Measurements from ENCODE around the gene RDH13. TPM values are rescaled to one million over a fixed set of nuclear protein-coding genes. Genes with fewer than 3 reads are reported as not detected.

RDH13 gene
- total and polyA plus RNA-seq, 2 of the 8 experiments (the other 6 are each of a cell fraction or from before 2014, with no cell fraction given), result 15.9 to 31.5 TPM

GRCh38 chr19:55088543-55089341, 25.8 kb upstream of the RDH13 start (continued):
- TF ChIP-seq, protein P1, sequence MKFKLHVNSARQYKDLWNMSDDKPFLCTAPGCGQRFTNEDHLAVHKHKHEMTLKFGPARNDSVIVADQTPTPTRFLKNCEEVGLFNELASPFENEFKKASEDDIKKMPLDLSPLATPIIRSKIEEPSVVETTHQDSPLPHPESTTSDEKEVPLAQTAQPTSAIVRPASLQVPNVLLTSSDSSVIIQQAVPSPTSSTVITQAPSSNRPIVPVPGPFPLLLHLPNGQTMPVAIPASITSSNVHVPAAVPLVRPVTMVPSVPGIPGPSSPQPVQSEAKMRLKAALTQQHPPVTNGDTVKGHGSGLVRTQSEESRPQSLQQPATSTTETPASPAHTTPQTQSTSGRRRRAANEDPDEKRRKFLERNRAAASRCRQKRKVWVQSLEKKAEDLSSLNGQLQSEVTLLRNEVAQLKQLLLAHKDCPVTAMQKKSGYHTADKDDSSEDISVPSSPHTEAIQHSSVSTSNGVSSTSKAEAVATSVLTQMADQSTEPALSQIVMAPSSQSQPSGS (IDR thresholded peaks at IDR 0.05; ENCODE audit: low read length), result no peak
